G401 (cell line): Measurements from ENCODE around the gene F2R. TPM values are rescaled to one million over a fixed set of nuclear protein-coding genes. Genes with fewer than 3 reads are reported as not detected.
"Not testable (repeated sequence)": the region's sequence is repeated elsewhere in the genome, so short reads cannot be mapped to it uniquely, and the experiment has no call there.

ENCODE experiments used
- DNase-seq: peaks from one replicate; pipeline ENCODE4 v3.0.0-alpha.2; 2015; ENCODE audit warnings: low spot score
- in situ Hi-C: cut with HindIII; loops from 2 replicates; pipeline ENCODE4 v1.10.0; 2016; ENCODE audit warnings: low sequenced_read_pairs, mixed read lengths
- total RNA-seq: library from RNA; depleted of rRNA; stranded (reverse); fragments of >200 nt; shearing (Covaris generic); gene quantifications from 2 replicates; pipeline ENCODE4 v1.2.3, GENCODE V29; 2014

The F2R gene
- total RNA-seq, 1 experiment from 2014 or later, result 221 TPM

- in situ Hi-C loops, result no loop called here
- DNase-seq, result no peak
Measured at GRCh38 chr5:76742583-76742982, 26.7 kb downstream of the F2R start.

- in situ Hi-C loops, result no loop called here
- no peak for DNase-seq
Measured at GRCh38 chr5:76744632-76745031, 28.7 kb downstream of the F2R start.

DNA sequence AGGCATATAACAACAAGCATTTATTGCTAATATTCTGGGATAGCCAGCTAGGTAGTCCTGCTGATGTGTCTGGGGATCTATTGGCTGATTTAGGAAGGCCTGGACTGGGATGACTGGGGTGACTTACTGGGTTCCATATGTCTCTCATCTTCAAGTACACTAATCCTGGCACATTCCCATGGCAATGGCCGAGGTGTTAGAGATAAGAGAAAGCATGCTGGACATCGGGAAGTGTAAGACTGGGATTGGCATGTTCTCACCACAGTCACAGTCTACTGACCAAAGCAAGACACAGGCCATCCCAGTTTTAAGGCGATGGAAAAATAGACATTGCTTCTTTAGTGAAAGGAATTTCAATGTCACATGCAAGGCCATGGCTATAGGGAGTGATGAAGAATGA is 29.7 kb downstream of the F2R start:
- in situ Hi-C loops, result no loop called here
- no peak for DNase-seq

- DNase-seq, result no peak
- in situ Hi-C loops, result no loop called here
Measured at GRCh38 chr5:76746677-76747076, 30.8 kb downstream of the F2R start.

- in situ Hi-C loops, result no loop called here
- DNase-seq, result no peak
Measured at GRCh38 chr5:76747706-76748105, 31.8 kb downstream of the F2R start.

- in situ Hi-C loops, result no loop called here
Measured at GRCh38 chr5:76751291-76751690, 35.4 kb downstream of the F2R start.

GRCh38 chr5:76754668-76755078 is 38.7 kb downstream of the F2R start:
- no peak for DNase-seq
- in situ Hi-C loops, result no loop called here

More at GRCh38 chr5:76751291-76751690, 35.4 kb downstream of the F2R start:
- no peak for DNase-seq

GRCh38 chr5:76755779-76756637 is 40.1 kb downstream of the F2R start:
- DNase-seq, result no peak
- in situ Hi-C loops, result no loop called here

GRCh38 chr5:76757049-76757448 is 41.1 kb downstream of the F2R start:
- no peak for DNase-seq
- in situ Hi-C loops, result no loop called here

DNA sequence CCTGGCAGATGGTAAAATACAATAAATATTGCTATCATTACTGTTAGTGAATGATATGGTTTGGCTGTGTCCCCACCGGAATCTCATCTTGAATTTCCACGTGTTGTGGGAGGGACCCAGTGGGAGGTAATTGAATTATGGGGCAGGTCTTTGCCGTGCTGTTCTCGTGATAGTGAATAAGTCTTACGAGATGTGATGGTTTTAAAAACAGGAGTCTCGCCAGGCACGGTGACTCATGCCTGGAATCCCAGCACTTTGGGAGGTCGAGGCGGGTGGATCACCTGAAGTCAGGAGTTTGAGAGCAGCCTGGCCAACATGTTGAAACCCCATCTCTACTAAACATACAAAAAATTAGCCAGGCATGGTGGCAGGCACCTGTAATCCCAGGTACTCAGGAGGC is 45.2 kb downstream of the F2R start:
- DNase-seq, in situ Hi-C loops: not testable (repeated sequence)

DNA sequence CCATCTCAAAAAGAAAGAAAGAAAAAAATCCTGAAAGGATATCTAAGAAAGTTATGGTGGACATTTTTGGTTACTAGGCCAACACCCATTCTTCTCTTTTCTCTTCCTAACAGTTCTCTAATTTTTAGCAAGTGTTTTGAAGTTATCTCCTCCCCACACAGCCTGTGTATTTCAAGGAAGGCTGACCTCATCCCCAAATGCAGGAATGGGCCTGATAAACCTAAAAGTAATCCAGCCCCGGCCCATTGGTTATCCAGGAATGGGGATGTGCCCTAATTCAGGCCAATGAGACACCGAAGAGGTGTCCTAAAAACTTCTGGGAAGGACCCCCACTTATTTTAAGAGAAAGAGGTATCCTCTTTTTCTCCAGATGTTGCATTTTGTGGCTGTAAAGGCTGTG is 46.6 kb downstream of the F2R start:
- in situ Hi-C loops, result no loop called here
- no peak for DNase-seq

GRCh38 chr5:76763136-76763535 is 47.2 kb downstream of the F2R start:
- DNase-seq, result no peak
- in situ Hi-C loops, result no loop called here

DNA sequence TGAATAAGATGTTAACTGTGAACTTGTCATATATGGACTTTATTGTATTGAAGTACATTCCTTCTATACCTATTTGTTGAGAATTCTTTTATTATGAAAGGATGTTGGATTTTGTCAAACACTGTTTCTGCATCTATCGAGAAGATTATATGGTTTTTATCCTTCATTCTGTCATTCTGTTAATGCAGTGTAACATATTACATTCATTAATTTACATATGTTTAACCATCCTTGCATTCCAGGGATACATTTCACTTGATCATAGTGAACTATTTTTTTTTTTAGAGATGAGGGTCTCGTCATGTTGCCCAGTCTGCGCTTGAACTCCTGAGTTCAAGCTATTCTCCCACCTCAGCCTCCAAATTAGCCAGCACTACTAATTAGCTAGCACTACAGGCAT is 48.4 kb downstream of the F2R start:
- in situ Hi-C loops, result no loop called here
- DNase-seq, result no peak

GRCh38 chr5:76765249-76765648 is 49.3 kb downstream of the F2R start:
- no peak for DNase-seq
- in situ Hi-C loops, result no loop called here

GRCh38 chr5:76766746-76767145 is 50.8 kb downstream of the F2R start:
- no peak for DNase-seq
- in situ Hi-C loops, result no loop called here

- in situ Hi-C loops, result not testable (repeated sequence)
Measured at GRCh38 chr5:76771041-76771440, 55.1 kb downstream of the F2R start.

GRCh38 chr5:76771705-76772405 is 55.9 kb downstream of the F2R start:
- DNase-seq, result no peak
- in situ Hi-C loops, result no loop called here

More at GRCh38 chr5:76771041-76771440, 55.1 kb downstream of the F2R start:
- DNase-seq, result not testable (repeated sequence)

- in situ Hi-C loops, result no loop called here
- no peak for DNase-seq
Measured at GRCh38 chr5:76775921-76776320, 60.0 kb downstream of the F2R start.

DNA sequence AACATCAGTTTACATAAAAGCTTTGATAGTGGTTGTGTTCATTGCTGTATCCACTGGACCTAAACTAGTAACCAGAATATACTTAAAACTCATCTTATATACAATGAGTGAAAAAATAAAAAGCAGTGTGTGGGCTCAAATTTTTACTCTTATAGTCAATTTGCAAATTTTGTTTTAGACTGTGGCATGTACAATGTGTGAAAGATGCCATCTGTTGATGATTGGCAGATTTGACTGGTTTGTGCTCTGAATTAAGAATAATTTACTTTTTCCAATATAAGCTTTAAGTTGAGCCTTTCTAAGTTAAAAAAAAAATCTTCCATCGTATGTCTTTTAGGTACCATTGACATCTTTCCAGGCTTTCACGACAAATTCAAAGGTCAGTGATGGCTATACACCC is 60.5 kb downstream of the F2R start:
- DNase-seq, result no peak
- in situ Hi-C loops, result no loop called here

DNA sequence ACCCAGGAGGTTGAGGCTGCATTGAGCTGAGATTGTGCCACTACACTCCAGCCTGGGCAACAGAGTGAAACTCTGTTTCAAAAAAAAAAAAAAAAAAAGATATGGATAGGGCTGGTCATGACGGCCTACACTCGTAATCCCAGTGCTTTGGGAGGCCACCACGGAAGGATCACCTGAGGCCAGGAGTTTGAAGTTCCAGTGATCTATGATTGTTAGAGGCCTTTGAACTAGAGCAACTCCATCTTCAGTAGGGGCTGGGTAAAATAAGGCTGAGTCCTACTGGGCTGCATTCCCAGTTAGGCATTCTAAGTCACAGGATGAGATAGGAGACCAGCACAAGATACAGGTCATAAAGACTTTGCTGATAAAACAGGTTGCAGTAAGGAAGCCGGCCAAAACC is 64.7 kb downstream of the F2R start:
- in situ Hi-C loops, result not testable (repeated sequence)

More for the DNA sequence above, 64.7 kb downstream of the F2R start:
- not testable (repeated sequence) for DNase-seq
